NB4 (cell line): ENCODE measurements around the gene SEMA6B.

Source experiments
- CTCF ChIP-seq: IDR thresholded peaks from one replicate; pipeline ENCODE4 v1.5.1; 2012; ENCODE audit warnings: low read depth, low read length
- MYC ChIP-seq: IDR thresholded peaks from 2 replicates; pipeline ENCODE4 v1.6.1; 2011; ENCODE audit warnings: low read depth, low read length
- POLR2A ChIP-seq: IDR thresholded peaks from 2 replicates; pipeline ENCODE4 v1.6.1; 2011; ENCODE audit warnings: mild to moderate bottlenecking; ENCODE audit not compliant: insufficient read length; ENCODE audit errors: extremely low read depth

DNA sequence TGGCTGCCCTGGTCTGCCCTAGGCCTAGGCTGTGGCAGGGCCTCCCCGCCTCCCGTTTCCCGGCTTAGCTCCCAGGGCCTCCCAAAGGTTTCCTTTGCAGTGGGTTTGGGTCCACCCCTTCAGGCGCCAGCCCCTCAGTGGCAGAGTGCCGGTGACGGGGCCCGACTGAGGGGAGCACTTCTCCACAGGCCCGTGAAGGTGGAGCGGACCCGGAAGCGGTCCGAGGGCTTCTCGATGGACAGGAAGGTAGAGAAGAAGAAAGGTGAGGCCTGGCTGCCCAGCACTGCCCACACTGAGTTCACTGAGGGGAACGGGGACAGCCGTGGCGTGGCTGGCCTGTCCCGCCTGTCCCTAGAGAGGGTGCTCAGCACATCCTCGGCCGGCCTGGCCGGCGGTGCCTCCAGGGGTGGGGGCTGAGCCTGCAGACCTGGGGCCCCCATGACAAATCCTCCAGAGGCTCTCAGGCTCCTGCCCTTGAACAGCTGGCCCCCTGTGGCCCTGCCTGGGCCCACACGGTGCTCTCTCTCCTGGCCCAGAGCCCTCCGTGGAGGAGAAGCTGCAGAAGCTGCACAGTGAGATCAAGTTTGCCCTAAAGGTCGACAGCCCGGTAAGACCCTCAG is 61.6 kb downstream of the SEMA6B start:
- TF ChIP-seq POLR2A: no peak
- TF ChIP-seq CTCF: no peak
- TF ChIP-seq MYC: no peak
